ENCODE results near the gene TBL1X.

Gene TBL1X

DNA sequence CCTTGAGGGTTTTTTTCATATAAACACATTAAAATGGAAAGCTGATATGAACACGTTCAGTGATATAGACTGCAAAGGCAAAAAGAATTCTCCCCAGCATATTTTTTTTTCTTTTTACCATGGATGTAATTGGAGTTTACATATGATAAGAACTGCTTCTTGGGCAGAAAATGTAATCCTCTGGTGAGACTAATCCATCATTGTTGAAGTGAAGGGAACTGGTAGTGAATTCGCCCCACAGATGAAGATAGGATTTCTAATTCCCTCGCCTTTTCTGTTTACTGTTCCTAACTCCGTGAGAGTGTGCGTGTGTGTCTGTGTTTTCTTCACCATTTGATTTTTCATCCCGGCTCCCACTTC lies 211.9 kb downstream of the TBL1X start:
- no peak for DNase-seq

DNA sequence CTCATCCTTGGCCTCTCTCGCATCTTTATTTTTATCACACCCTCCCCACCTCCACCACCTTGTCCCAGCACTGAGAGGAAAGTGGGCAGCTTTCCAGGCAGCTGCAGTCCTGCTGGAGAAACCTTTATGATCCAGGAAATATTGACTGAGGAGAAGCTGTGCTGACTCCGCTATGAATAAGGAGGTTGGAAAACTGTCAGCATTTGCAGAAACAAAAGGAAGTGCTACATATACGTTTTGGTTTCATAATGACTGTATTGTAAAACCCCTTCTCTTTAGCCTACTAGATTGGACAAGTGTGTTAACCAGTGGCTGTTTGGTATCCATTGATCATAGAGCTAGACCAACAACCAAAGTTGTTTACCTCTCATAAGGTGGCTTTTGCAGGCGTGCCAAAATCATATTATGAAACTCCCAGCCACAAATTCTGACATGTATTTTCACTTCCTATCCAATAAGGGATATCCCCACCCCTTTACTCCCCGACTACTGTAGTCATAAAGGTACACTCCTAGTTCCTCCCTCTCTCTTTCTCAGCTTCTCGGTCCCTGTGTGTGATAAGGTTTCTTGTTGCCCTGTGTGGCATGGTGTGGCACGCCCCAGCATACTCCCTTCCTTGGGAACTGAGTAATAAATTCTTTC lies 212.4 kb downstream of the TBL1X start:
- peak; percentile 6 to 61 for DNase-seq

DNA sequence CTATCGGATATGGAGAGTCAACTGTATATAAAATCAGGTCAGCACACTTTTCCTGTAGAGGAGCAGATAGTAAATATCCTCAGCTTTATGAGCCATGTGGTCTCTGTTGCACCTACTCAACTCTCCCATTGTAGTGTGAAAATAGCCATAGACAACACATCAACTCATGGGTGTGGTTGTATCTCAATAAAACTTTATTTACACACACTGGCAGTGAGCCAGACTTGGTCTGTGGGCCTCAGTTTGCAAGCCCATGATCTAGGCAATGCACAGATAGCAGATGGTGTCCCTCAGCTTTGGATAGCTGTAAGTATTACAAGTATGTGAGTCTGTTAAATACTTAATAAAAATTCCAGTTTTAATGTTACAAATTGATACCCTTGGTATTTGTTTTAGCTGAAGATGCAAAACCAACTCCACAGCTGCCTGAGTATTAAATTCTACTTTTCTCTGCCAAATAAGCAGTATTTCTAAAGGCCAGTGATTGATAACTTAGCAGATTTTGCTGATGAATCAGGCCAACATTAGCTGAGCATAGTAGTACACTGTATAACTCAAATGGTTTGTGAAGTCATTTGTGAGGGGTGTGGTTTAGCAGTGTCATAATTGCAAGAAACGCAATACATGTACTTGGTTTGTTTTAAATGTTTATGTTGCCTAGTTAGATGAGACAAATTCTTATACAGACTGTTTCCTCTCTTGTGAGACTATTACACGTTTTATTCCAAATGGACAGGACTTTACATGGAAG lies 213.5 kb downstream of the TBL1X start:
- no peak for DNase-seq

DNA sequence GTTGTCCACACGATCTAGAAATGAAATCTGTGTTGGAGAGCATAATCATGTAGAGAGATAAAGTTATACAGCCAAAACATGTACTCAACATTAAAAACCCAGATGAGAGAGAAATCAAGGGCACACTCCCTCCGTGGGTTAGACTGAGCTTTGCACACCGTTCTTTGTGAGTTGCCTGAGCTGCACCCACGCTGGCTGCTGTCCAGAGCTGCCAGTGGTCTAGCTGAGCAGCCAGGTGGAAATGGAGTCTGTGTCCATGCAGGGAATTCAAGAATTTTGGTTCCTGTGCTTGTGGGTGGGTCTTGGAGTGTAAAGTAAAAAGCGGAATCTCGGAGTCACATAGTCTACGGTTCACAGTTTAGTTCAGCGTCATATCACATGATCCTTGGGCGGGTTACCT lies 216.2 kb downstream of the TBL1X start:
- no peak for DNase-seq

DNA sequence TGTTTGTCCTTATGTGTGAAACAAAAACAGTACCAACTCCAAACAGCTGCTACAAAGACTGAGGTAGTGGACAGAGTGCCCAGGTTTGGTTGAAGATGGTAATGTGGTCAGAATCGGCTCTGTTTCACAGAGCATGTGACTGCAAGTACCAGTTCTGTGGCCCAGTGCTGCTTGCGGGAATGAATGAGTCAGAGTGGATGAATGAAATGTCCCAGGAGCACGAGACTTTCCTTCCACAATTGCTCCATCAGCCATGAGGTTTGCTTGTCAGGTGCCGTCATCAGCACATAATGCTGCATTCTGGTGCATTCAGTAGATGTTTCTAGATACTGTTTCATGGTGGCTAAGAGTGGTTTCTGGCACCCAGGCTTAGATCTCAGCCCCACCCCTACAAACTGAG lies 216.6 kb downstream of the TBL1X start:
- no peak for DNase-seq

DNA sequence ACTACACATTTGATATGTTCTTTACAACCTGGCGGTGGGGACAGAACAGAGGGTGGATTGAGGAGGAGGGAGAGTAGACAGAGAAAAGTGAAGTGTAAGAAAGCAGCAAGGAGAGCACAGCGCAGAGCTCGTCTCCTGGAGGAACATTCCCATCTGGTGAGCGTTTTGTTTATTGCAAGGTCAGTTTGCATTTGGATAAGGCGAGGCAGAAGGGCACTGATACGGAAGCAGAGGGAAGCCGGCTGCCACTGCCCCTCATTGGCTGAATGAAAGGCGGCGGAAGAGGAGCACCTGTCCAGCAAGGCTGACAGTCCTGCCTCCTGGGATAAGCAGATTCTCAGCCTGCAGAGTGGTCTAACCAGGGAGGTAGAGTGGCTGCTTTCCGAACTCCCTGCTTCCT lies 217.6 kb downstream of the TBL1X start:
- no peak for DNase-seq

DNA sequence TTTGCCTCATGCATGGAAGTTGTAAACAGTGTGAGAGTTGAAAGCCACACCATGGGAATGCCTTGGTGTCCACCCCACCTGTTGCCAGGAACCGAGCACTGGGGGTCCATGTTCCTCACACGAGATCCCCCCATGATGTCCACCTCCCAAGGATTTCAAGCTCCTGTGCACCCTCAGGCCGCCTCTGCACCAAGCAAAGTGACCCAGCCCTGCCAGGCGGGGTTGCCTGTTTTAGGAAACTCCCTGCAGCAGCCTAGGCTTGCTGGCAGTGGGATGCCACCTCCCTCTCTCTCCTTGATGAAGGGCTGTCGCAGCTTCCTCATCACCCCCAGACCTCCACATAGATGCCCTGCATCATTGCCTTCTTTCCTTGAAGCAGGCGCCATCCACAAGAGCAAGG lies 218.0 kb downstream of the TBL1X start:
- no peak for DNase-seq

DNA sequence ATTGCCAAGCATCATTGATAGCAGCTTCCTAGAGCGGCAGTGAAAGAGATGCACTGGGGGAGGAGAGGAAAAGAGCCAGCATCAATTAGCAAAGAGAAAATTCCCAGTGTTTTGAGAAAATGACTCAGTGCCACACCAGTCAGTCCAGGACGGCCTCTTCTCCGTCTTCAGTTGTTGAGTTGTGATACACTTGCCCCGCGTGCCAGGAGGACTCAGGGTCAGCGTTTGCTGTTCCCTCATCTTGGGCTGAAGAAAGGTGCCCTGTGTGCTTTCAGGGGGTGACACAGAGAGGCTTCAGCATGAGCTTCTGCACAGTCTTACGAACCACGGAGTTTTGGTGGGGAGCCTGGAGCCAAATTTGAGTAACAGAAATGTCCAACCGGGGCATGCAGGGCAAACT lies 218.5 kb downstream of the TBL1X start:
- DNase-seq, result no peak

DNA sequence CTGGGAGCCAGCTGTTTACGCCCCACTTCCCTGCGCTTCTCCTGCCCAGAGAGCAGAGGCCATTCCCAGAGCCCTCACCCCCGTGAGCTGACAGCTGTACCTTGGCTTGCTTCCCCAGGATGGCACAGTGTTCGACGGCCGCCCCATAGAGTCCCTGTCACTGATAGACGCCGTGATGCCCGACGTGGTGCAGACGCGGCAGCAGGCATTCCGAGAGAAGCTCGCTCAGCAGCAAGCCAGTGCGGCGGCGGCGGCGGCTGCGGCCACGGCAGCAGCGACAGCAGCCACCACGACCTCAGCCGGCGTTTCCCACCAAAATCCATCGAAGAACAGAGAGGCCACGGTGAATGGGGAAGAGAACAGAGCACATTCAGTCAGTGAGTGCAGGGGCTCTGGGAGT lies 223.0 kb downstream of the TBL1X start:
- DNase-seq, result no peak

DNA sequence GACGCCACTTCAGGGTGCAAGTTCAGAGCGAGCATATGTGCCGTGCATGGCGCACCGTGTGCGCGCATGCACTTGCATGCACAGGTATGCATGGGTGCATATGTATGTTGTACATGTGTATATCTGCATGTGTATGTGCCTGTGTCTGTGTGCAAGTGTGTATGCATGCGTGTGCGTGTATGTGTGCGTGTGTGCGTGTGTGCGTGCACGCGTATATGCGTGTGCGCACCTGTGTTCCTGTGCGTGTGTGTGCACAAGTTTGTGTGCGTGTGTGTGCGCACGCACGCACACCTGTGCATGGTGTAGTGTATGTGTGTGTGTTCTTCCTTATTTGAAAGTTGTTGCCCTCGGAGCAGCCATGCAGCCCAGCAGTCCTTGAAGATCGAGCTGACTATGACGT lies 224.0 kb downstream of the TBL1X start:
- no peak for DNase-seq

DNA sequence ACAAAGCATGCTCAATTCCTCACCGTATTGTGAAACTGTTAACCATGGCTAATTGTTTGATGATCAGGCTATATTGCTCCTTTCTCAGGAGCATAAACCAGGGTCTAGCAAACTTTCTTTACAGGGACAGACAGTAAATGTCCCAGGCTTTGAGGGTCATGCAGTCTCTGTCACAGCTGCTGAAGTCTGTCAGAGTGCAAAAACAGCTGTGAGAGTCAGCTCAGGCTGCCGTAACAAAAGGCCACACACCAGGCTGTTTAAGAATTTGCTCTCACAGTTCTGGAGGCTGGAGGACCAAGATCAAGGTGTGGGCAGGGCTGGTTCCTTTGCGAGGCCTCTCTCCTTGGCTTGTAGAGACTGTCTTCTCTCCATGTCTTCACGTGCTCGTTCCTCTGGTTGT lies 225.2 kb downstream of the TBL1X start:
- DNase-seq, result no peak

DNA sequence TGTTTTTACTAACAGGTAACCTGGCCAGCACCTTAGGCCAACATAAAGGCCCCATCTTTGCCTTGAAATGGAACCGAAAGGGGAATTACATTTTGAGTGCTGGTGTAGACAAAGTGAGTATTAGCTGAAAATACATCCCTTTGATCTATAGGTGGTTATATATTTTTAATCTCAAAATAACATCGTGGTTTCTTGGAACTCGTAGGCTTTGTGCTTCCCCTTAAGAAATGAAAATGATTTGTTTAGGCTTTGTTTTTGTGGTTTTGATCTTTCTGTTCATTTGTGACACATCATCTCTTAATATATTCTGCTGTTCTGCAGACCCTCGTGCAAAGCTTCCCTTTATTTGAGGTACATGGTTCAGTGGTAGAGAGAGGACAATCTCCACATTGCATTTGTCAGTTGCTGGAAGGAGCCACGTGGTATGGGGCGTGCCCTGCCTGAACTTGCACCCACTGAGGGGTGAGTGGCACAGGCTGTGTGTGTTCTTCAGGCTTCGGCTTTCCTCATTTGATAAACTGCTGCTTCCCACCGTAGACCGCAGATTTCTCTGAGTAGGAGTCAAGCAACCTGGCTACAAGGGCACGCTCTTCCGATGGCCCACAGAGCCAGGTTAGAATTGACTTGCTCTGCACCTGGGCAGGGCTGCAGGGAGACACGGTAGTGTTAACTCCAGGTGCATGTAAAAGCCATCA lies 228.6 kb downstream of the TBL1X start:
- DNase-seq, result no peak

DNA sequence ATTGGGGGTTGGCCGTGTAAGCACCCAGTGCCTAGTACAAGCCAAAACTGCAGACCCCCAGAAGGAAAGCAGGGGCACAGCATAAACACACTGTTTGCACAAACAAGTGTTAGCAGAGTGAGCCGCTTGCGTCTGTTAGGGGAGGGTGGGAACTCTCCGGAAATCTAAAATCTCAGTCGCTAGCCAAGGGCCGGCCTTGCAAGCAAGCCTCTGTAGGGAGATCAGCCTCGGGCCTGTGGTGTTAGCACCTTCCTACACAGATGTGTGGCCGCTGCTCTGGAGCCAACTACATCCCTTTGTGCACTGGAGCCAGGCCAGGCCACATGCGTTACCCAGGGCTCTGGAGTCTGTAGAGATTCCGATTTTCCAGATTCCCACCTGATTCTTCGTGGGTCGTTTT lies 233.7 kb downstream of the TBL1X start:
- no peak for DNase-seq

DNA sequence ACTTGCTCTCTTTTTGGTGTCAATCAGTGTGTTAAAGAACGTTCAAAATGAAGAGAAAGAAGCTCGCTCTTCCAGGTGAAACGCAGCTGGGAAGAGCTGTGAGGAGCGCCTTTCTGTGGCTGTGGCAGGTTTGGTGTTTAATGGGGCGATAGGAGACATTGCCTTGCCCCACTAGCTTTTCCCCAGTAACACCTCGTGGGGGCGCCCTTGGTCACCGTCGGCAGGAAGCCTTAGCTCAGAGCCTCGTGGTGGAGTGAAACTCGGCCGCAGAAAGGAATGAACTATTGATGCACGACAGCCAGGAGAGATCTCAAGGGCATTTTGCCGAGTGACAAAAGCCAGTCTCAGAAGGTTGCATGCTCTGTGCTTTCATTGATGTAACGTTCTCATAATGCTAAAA lies 235.7 kb downstream of the TBL1X start:
- no peak for DNase-seq

DNA sequence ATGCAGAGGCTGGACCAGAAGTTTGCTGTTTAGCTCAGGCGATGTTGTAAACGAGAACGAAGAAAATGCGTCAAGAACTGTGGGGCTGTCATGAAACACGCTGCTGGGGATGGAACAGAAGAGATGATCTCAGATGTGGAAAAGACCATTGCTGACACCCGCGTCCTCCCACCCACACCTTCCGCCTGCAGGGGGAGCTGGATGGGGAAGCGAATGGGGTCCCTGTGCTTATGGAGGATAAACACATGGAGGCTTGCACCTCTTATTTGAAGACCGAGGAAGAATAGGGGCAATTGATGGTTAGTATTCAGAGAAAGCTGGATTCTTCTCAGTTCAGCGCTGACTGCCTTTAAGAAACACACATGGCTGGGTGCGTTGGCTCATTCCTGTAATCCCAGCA lies 236.9 kb downstream of the TBL1X start:
- no peak for DNase-seq

DNA sequence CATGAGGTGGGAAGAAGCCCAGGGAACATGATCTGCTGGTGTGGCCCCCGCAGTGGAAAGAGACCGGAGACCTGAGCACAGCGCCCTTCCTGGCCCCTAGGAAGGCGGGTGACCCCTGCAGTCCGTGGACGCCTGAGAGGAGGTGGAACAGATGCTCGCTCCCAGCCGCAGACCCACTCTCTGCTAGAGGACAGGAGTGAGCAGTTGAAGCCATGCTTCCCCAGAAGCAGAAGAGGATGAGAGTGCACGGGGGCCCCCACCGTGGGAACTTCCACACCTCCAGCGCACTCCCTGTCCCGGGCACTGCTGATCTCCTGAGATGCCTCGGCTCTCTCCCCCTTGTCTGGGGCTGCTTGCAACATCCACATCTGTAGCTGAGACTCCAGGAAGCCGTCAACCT lies 238.5 kb downstream of the TBL1X start:
- no peak for DNase-seq

DNA sequence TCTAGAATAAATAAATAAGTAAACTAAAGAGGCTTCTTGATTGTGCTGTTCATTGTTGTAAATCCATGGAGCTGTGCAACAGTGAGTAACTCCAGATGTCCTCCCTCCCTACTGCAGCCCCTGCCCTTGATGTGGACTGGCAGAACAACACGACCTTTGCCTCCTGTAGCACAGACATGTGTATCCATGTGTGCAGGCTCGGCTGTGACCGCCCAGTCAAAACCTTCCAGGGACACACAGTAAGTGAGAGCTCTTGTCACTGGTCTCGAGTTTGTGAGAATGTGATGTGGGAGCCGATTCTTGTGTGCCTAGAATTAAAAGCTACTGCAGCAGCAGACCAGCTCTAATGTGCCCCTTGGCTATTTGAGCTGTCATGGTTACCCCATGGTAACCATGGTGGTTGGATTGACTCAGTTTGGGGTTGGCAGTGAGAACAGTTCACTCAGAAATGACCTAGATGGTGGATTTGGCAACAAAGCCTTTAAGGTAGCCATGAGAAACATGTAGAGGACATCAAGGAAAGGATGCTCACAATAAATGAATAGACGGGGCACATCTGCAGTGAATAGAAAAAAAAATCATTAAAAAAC lies 240.1 kb downstream of the TBL1X start:
- no peak for DNase-seq

DNA sequence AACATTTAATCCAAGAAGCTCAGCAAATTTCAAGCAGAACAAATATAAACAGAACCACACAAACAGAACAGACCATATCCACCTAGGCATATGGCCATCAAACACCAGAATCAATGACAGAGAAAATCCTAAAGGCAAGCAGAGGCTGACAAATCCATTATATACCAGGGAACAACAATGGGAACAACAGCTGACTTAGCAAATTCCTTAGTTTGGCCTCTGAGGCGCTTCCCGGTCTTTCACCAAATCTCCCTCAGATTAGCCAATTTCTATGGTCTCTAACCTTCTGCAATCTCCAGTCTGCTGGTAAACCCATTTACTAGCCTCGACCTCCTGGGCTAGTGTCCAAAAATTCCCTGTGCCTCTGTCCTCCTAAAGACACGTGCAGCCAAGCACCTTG lies 241.6 kb downstream of the TBL1X start:
- no peak for DNase-seq

DNA sequence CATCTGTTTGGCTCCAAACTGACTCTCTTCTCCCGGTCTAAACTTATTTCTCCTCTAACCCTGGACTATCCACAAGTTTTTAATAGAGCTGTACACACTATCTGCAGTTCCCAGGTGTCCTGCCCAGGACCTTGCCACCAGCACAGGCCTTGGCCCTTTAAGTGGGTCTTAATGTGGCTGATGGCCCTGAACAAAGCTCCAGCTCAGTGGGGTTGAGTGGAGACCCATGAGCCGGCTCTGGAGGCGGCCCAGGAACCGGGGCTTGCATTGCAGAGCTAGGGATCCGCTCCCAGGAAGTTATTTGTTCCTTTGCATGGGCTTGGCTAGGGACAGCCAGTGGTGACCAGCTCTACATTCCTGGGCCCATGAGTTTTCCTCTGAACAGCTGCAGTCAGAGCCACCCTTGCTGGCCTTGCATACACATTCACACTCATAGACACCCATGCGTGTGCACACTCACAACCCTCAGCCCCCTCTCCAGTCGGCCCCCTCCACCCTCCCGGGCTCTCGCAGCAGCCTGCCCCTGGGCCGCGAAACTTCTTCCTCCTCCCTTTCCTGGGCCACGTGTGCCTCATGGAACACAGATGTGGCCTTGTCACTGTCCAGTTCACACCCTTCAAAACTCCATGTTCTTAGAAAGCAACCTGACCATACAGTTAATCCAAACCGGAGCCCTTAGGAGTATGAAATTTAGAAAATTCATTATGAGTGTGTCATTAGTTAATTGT lies 242.6 kb downstream of the TBL1X start:
- DNase-seq, result no peak

DNA sequence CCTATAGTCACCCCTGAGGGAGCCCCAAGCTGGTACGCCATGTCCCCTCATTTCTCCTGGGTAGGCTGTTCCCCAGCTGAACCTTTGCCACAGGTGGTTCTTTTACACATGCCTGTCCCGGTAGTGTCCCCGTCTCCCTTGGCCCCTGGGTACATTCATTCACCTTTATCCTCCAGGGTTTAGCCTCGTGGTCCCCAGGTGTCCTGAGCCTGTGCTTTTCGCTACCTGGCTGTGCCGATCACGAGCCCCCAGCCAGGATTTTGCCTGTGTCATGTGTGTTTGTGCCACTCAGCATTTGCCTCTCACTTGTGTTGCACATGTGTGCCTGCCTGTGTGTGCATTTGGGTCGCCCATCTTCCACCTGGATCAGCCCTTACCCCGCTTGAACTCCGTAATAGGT lies 243.2 kb downstream of the TBL1X start:
- DNase-seq, result no peak

DNA sequence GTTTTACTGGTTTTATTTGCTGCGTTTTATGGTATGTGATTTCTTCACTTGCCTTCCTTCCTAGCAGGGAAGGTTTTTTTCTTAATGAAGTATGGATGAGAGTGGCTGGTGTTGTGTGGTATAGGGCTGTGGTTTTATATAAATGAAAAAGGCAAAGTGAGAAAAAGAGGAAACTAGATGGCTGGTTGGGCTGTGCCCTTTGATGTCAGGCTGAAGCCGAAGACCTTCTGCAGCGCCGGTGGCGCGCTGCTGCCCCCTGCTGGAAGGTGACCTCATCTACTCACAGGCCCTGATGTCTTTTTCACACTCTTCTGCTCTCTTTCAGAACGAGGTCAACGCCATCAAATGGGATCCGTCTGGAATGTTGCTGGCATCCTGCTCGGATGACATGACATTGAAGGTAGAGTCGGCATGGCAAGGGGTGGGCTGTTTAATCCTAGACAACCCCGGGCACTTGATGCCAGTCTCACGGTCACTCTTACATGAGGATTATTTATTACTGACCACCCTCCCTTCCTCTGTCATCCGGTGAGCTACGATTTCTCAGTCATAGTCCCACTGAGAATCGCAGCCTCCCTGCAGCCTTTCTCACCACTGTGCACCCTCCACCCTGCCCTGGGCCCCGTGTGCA lies 244.2 kb downstream of the TBL1X start:
- DNase-seq, result peak; percentile 75 to 79

DNA sequence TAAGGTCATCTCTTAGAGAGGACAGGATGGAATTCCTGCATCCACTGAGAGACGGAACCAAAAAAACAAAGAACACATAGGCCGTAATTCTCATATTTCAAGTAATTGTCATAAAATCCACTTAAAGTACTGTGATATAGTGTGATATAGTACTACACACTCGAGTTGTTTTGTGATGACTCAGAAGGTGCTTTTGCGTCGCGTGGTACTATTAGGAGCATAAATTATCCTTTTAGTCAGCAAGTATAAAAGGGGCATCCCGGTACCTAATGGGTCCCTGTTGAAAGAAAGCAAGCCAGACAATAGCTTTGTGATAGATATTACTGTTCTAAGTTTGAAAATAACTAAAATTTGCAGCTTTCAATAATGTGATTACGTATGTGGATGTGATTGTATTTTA lies 245.5 kb downstream of the TBL1X start:
- DNase-seq, result no peak

DNA sequence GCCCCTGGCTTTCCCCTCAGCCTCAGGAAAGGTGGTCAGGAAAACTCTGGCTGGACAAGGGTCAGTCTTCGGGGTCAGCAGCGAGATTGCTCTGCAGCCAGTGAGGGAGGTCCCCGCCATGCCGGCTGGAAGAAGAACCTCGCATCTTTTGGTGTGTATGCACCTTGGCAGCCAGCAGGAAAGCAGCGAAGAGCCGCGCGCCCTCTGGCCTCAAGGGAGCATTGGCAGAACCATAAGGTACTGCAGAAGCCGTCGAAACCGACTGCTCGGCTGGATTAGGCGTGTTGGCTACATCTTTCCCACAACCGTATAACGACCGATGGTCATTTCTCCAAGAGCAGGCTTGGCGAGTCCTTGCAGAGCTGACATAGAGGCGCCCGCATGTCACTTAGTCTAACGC lies 252.5 kb downstream of the TBL1X start:
- no peak for DNase-seq
